AG04449 (cell line): Measurements from ENCODE around the gene FCRL6.
A peak's percentile ranks its signal among the peaks of the same experiment; 100 is the strongest.

Experiments
- CTCF ChIA-PET: fragments of 350-600 bp; formaldehyde crosslinking; extraction: SDS; loops from one replicate; lab custom pipeline; 2021; ENCODE audit warnings: antibody characterized with exemption; lab: Yijun Ruan, JAX
- POLR2A ChIA-PET: fragments of 400-600, 350-600 bp; formaldehyde crosslinking; extraction: SDS; loops from one replicate; lab custom pipeline; 2020; ENCODE audit warnings: antibody characterized with exemption, inconsistent platforms; lab: Yijun Ruan, JAX
- DNase-seq: peaks from one replicate; pipeline ENCODE4 v3.0.0-alpha.2; 2010; ENCODE audit warnings: low read depth, low spot score
- H3K4me3 ChIP-seq: 2 replicates; pipeline ENCODE4 v1.5.1; 2011; ENCODE audit warnings: low read depth, mild to moderate bottlenecking, control low read depth, low read length
- CTCF ChIP-seq: IDR thresholded peaks from one replicate; pipeline ENCODE4 v1.5.1; 2011; ENCODE audit warnings: mild to moderate bottlenecking, moderate library complexity, low read length, control low read depth, inconsistent platforms; ENCODE audit not compliant: insufficient read depth; ENCODE audit errors: missing control alignments

Gene FCRL6

GRCh38 chr1:159817276-159818041 is 15.3 kb downstream of the FCRL6 start:
- no peak for DNase-seq
- no peak for TF ChIP-seq CTCF
- POLR2A ChIA-PET: no interaction called here

GRCh38 chr1:159821171-159821867 is 19.2 kb downstream of the FCRL6 start:
- DNase-seq: no peak
- ChIA-PET CTCF (interaction anchor here (1.0 to 20.4 kb wide), 18 partner anchors 9 to 186 kb away, joined by 3 to 242 read pairs (median 6); partner anchors contain the start of genes DUSP23 and FCRL6), POLR2A (no interaction called here)
- no peak overlapping the region for H3K4me3 ChIP-seq
- TF ChIP-seq CTCF: peak; percentile 73

More at GRCh38 chr1:159817276-159818041, 15.3 kb downstream of the FCRL6 start:
- CTCF ChIA-PET: interaction anchor here (13.3 to 20.4 kb wide), 2 partner anchors 13 to 73 kb away, joined by 207 to 242 read pairs; partner anchors contain the start of gene FCRL6
- no peak overlapping the region for H3K4me3 ChIP-seq

DNA sequence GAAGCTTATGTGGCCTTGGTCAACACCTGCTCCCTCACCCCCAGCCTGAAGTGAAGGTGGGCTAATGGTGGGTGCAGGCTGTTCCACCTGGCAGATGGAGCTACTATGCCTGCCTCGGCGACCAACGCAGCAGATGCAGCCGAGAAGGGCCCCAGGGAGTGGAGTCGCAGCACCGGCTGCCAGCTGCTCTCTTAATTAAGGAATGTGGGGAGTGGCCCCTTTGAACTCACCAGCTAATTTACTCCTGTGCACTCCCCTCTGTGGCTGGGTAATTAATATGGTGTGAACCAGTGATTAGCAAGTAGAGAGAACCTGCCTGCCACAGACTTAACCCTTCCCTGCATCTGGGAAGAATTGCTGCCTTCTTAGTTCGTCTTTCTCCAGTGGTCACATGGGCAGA is 21.2 kb downstream of the FCRL6 start:
- no peak for TF ChIP-seq CTCF
- ChIA-PET CTCF (interaction anchor here (1.8 to 20.4 kb wide), 4 partner anchors 7 to 67 kb away, joined by 5 to 242 read pairs (median 130); partner anchors contain the start of gene FCRL6), POLR2A (no interaction called here)
- no peak for DNase-seq
- H3K4me3 ChIP-seq: no peak overlapping the region

GRCh38 chr1:159825564-159825963 is 23.4 kb downstream of the FCRL6 start:
- TF ChIP-seq CTCF: no peak
- no peak overlapping the region for H3K4me3 ChIP-seq
- DNase-seq: no peak
- ChIA-PET CTCF (interaction anchor here (1.0 to 20.4 kb wide), 4 partner anchors 24 to 182 kb away, joined by 3 to 207 read pairs (median 75); partner anchors contain the start of gene FCRL6), POLR2A (no interaction called here)

- no peak for TF ChIP-seq CTCF
- ChIA-PET CTCF (interaction anchor here (1.6 to 20.4 kb wide), 4 partner anchors 25 to 181 kb away, joined by 3 to 207 read pairs (median 75); partner anchors contain the start of gene FCRL6), POLR2A (no interaction called here)
- DNase-seq: no peak
- H3K4me3 ChIP-seq: no peak within 1 kb of the TSS
These were observed 24.4 kb downstream of the FCRL6 start, which contains the start of gene SLAMF8 for GRCh38 chr1:159826441-159827101. Gene SLAMF8, plus strand, starts transcription at chr1:159826873. Its CDS starts 26 bp downstream, at chr1:159826899.
